DLD1 (cell line): ENCODE data around the gene TEF.

Source experiments
- in situ Hi-C: cut with HindIII; loops from 2 replicates; pipeline ENCODE4 v1.10.0; 2017; ENCODE audit warnings: low sequenced_read_pairs

The TEF gene

GRCh38 chr22:41353862-41354575 lies 27.7 kb upstream of the TEF start:
- in situ Hi-C loops: no loop called here

GRCh38 chr22:41354979-41355378 lies 26.8 kb upstream of the TEF start:
- in situ Hi-C loops: no loop called here

- in situ Hi-C loops: no loop called here
These were observed 25.8 kb upstream of the TEF start for GRCh38 chr22:41355895-41356294.

GRCh38 chr22:41356430-41357028 lies 25.2 kb upstream of the TEF start:
- in situ Hi-C loops: no loop called here

GRCh38 chr22:41357191-41357590 lies 24.6 kb upstream of the TEF start:
- in situ Hi-C loops: no loop called here

GRCh38 chr22:41358927-41359326 lies 22.8 kb upstream of the TEF start:
- in situ Hi-C loops: no loop called here

- in situ Hi-C loops: no loop called here
These were observed 22.4 kb upstream of the TEF start for GRCh38 chr22:41359376-41359775.

GRCh38 chr22:41360126-41360525 lies 21.6 kb upstream of the TEF start:
- in situ Hi-C loops: no loop called here

- in situ Hi-C loops: no loop called here
These were observed 19.9 kb upstream of the TEF start for GRCh38 chr22:41361716-41362310.

- in situ Hi-C loops: no loop called here
These were observed 19.1 kb upstream of the TEF start for GRCh38 chr22:41362615-41363014.

- in situ Hi-C loops: no loop called here
These were observed 17.5 kb upstream of the TEF start for GRCh38 chr22:41364233-41364632.

- in situ Hi-C loops: no loop called here
These were observed 16.8 kb upstream of the TEF start for GRCh38 chr22:41364955-41365354.

- in situ Hi-C loops: no loop called here
These were observed 16.3 kb upstream of the TEF start for GRCh38 chr22:41365425-41365824.

GRCh38 chr22:41366323-41367029 lies 15.3 kb upstream of the TEF start:
- in situ Hi-C loops: no loop called here

- in situ Hi-C loops: no loop called here
These were observed 14.6 kb upstream of the TEF start for GRCh38 chr22:41367039-41367679.

GRCh38 chr22:41367680-41368542 lies 13.8 kb upstream of the TEF start:
- in situ Hi-C loops: no loop called here

- in situ Hi-C loops: no loop called here
These were observed 13.0 kb upstream of the TEF start for GRCh38 chr22:41368543-41369423.

- in situ Hi-C loops: no loop called here
These were observed 12.4 kb upstream of the TEF start for GRCh38 chr22:41369424-41369745.

GRCh38 chr22:41369837-41370236 lies 11.9 kb upstream of the TEF start:
- in situ Hi-C loops: no loop called here

GRCh38 chr22:41377846-41378245 lies 3.9 kb upstream of the TEF start:
- in situ Hi-C loops: no loop called here
